GM19395 (cell line): ENCODE data around the gene CHST4.
A peak's percentile ranks its signal among the peaks of the same experiment; 100 is the strongest.
"Not testable (repeated sequence)": the region's sequence is repeated elsewhere in the genome, so short reads cannot be mapped to it uniquely, and the experiment has no call there.

Source experiments
- ATAC-seq: cut with Tn5 transposase; IDR thresholded peaks from one replicate; pipeline ENCODE4 v1.9.1; 2021; ENCODE audit warnings: mild to moderate bottlenecking, moderate library complexity; ENCODE audit not compliant: unreplicated experiment

The CHST4 gene

DNA sequence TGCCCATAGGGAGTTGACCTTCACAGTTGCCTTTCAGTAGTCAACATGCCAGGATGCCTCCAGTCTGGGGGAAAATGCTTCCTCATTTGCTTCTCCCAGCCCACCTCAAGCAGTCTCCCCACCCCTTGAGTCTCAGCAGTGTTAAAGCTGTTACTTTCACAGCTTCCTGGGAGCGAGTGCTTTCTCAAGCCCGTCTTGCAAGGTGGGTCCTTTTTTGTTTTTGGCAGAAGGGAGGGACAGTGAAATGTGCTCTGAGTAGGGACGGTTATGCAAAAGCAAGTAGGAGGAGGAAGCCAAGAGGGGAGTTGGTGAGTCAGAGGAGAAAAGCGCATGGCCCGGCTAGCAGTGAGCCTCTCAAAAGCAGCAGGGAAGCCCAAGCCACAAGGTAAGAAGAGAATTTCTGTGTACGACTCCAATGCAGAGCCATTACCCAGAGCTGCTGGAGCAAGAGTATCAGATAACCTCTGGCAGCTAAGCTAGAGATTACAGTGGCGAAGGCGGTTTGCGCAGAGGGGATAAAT, at the start of gene CHST4:
CHST4 (plus strand) TSS at position 316 of the 521 bp plus-strand sequence. CDS start 10,252 bp downstream, outside the sequence.
- no peak for ATAC-seq

DNA sequence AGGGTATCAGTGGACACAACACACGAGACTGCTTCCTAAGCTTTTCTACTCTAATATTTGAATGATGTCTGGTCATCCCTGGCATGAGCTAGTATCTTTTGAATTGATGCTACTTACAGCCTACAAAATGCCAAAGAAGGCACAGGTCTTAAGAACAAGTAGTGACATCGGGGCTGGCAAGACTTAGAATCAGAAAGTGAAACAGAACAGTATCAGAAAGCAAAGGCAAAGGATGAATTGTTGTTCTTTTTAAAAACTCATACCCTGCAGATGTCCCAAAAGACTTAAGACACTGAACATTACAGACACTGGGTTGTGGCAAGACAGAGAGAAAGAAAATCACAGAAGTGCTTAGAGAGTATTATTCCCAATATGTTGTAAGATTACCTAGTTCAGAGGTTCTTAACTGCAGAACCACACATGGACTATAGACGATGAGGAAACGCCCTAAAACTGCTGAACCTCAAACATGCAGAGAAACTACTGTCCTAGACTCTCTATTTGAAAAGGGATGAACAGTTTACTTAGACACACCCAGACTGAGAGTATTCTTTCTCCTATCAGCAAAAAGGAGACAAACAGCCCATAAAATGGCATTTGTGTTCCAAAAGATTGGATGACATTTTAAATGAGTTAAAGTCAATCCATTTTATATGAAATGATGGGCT, 49.6 kb upstream of the CHST4 start:
- peak; percentile 59 for ATAC-seq

- ATAC-seq: no peak
These were observed 46.8 kb upstream of the CHST4 start for GRCh38 chr16:71479420-71479819.

- no peak for ATAC-seq
These were observed 45.3 kb upstream of the CHST4 start for GRCh38 chr16:71480956-71481355.

GRCh38 chr16:71482569-71482968, 43.7 kb upstream of the CHST4 start:
- no peak for ATAC-seq

DNA sequence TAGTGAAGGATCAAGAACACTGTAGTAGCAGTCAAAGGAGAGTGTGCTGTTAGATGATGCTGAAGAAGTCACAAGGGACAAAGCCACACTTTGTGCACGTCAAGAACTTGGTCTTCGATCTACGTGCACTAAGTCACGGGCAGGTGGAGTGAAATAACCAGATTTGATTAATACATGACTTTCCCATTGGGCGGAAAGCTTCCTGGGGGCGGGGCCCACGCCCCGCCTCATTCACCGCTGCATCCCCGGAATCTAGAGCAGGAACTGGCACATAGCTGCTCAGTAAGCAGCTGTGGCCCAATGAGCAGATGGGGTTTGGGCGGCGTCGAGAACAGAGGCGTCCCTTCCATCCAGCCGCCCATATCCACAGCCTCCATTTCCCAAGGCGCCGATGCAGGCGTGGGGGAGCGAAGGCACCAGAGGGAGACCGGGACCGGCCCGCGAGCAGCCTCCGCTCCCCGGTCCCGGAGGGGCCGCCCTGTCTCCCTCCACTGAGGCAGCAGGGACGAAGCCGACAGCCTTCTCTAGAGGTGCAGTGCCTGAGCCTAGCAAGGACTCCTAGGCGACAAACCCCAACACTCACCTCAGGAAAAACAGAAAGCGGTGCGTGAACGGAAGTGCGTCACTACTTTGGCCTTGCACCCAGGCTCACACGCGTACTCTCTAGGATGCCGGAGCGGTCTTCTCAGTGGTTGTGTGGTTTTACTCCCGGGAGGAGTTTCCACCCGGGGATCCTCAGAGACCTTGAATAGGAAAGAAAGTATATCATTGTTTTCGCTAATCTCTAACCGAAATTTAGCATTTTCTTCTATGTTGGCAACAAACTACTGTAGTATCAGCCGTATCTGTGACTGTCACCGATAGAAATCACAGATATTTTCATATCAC, 42.0 kb upstream of the CHST4 start:
- ATAC-seq: peak; percentile 94

DNA sequence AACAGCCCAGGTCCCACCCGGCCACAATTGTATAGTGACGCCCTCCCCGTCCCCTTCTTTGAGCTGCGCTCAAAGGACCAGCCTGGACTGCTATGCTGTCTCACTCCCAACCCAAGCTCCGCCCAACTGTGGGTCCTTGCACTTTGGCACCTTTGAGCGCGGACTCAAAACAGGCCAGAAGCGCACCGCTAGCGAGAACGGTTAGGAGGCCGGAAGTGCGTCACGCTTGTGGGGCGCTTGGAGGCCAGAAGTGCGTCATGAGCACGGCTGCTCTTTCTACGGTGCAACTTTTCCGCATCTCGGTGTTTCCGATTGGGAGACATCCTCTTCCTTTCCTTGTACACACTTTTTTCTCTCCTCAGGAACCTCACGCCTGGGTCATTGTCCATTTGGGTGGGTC, 37.1 kb upstream of the CHST4 start, which contains the start of gene ZNF19:
ZNF19 (minus strand) TSS at position 203 of the 400 bp plus-strand sequence. CDS start 7,210 bp downstream, outside the sequence.
- ATAC-seq: no peak

DNA sequence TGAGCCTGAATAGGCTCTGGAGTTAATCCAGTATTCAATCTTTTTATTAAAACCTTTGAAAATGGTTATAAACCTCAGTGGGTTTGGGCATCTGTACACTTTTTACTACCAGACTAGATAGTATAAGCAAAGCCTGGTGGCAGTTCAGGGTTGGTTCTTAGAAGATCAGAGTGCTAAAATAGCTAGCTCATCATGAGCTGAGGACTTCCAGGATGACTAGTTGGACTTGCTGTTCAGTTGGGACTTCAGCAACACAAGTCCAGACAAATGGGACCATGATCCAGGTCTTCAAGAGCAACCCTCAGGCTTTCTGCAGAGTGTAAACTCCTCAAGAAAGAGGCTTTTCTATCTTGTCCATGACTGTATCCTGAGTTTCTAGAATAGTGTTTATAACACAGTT, 35.9 kb upstream of the CHST4 start:
- no peak for ATAC-seq

- ATAC-seq: no peak
These were observed 35.2 kb upstream of the CHST4 start for GRCh38 chr16:71491054-71491453.

DNA sequence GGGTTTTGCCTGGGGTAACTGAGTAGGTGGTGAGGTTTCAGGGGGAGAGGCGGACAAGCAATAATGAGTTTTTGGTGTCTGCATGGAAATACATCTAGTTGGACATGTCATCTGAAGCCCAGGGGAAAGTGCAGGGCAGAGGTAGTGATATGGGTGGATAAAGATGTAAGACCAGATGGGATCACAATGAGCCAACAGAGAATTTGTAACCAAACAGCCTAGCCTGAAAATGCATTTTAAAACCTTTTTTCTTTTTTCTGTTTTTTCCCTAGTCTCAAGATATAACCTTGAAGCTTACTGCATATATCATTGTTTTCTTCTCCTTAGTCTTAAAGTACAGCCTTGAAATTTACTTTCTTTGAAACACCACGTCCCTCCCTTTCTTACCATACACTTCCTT, 33.4 kb upstream of the CHST4 start:
- no peak for ATAC-seq

DNA sequence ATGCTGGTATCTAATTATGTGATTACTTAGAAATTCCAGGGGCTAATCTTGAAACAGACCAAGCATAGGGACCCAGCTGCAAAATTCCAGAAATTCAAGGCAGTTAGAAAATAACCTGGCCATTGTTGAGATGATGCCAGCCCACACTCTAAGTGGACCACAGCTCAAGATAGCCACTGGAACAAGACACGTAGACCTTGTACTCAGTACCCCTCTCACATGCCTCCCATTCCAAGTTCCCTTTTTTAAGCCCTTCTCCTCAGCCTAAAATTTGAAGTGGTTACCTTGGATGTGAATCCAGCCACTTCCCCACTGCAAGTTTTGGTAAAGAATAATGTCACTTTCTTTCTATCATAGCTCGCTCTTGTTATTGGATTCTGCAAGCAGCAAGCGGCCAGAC, 33.0 kb upstream of the CHST4 start:
- ATAC-seq: no peak

- ATAC-seq: no peak
These were observed 28.2 kb upstream of the CHST4 start for GRCh38 chr16:71498031-71498430.

DNA sequence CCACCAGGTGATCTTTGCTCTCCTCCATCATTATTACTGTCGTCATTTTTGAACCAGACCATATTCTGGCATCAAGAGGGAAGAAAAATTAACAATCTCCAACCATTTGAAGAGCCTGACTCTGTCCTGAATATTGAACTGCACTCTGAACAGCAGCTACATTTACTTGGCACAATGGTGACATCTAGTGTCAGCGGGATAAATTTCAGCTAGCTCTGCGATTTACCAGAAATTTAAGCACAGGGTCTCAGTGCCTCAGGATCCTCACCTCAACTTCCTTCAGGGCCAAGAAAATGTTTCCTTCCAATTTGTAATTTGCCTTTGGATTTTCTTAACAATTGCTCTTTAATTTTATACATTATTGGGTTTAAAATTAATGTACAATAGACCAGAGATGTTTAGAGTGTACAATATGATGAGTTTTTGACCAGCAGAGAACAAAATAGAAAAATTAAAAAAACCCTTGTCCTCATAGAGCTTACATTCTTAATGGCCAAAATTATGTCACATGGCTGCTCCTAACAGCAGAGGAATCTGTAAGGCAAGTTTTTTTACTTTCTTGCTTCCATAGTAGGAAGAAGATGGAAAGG, 26.4 kb upstream of the CHST4 start:
- peak; percentile 68 for ATAC-seq

- ATAC-seq: no peak
These were observed 25.3 kb upstream of the CHST4 start for GRCh38 chr16:71500964-71501363.

DNA sequence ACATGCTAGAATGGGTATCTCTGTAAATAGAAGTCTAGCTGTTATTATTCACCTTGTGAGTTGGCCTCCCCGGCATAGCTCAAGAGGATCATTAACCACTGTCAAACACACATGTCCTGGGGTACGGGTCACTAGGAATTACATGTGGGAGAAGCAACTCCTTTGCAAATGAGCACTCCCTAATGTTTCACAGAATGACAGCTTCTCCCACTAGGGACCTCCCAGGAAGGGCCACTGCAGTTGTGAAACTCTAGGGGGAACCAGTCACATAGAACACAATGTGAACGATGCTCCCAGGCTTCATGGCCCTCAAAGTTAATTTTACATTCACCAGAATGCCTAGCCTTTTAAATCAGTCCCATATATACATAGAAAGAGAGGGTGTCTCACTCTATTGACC, 24.7 kb upstream of the CHST4 start:
- no peak for ATAC-seq

DNA sequence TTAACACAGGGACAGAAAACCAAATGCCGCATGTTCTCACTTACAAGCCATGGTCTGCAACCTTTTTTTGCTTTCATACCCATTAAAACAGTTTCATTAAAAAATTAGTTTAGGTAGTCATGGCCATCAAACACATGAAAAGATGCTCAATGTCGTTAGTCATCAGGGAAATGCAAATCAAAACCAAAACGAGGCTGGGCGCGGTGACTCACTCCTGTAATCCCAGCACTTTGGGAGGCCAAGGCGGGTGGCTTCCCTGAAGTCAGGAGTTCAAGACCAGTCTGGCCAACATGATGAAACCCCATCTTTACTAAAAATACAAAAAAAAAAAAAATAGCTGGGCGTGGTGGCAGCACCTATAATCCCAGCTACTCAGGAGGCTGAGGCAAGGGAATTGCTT, 22.2 kb upstream of the CHST4 start:
- ATAC-seq: not testable (repeated sequence)

DNA sequence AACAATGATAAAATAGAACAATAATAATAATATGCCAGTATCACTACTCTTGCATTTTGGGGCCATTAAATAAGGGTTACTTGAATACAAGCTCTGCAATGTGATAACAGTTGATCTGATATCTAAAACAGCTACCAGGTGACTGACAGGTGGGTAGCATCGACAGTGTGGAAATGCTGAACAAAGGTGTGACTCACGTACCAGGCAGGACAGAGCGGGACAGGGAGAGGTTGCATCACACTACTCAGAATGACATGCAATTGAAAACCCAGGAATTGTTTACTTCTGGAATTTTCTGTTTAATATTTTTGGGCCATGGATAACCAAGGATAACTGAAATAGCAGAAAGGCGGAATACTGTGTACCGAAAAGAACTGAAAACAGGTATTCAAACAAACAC, 21.3 kb upstream of the CHST4 start:
- no peak for ATAC-seq

- no peak for ATAC-seq
These were observed 19.2 kb upstream of the CHST4 start for GRCh38 chr16:71507061-71507460.

DNA sequence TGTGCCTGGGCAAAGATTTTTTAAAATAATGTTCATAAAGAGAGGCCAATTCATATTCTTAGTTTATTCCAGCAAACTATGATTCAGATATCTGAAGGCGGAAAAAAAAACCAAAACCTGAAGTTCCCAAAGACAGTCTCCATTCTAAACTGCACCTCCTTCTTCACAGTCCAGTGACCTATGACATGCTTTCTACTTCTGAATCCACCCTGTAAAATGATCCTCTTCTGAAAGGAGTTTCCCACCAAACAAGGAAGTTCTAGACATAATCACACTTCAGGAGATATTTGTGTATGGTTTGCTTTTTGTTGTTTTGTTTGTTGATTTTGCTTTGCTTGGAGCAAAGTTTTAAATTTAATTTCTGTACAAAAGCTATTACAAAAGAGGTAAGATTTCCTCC, 12.9 kb upstream of the CHST4 start:
- no peak for ATAC-seq

DNA sequence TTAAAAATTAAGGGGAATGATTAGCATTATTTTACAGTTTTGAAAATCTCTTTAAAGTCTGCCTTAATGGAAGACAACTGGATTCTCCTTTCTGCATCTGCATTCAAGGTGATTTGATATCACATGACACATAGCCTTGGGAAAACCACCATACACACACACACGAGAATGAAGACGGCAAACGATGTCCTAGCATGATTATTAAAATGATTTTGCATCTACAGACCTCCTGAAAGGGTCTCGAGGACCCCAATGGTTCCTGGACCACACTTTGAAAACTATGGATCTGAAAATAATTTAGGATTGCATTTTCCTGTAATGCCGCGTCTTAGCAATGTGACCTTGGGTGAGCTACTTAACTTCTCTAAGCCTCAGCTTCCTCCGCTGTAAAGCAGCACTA, 11.8 kb upstream of the CHST4 start:
- no peak for ATAC-seq

DNA sequence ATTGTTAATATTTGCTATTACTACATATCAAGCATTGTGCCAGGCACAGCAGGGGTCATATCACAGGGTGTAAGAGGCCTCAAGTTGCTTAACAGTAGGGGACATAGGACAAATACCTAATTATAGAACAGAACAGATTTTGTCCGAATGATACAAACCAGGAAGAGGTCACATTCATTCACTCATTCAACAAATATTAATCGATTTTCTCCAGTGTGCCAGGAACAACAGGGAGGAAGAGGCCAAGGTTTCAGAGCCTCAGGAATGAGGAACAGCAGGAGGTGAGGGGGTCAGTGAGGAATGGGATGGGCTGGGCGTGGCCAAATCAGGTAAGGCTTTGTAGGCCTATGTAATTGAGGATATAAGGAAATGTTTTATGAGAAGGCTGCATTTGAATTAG, 11.2 kb upstream of the CHST4 start:
- ATAC-seq: no peak

DNA sequence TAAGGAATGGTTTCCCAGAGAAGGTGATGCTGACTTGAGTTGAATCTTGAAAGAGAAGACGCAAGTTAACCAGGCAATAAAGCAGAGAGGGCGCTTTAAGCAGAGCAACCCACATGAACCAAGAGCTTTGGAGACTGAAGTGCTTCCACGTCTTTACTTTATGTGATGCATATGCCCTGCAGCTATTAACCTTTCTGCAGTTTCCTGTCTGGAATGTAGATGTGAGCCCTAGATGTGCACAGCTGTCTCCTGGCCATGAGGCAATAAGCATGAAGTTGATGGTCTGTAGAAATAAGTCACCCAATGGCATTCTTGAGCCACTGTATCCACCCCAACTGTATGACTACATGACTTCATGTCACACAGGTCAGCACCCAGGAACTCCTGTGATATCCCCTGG, 5.7 kb upstream of the CHST4 start:
- no peak for ATAC-seq
